Fibroblast of pulmonary artery (primary cell): Measurements from ENCODE around the gene NTM.

Experiments used
- DNase-seq: peaks from one replicate; pipeline ENCODE4 v3.0.0-alpha.2; 2010; ENCODE audit warnings: low read depth
- H3K4me3 ChIP-seq: replicated peaks from 2 replicates; pipeline ENCODE4 v1.5.1; 2011; ENCODE audit warnings: low read depth, mild to moderate bottlenecking, control low read depth, low read length, moderate library complexity
- CTCF ChIP-seq: IDR thresholded peaks from 2 replicates; pipeline ENCODE4 v1.5.1; 2011; ENCODE audit warnings: mild to moderate bottlenecking, control low read depth, low read length, inconsistent platforms; ENCODE audit errors: missing control alignments

Gene NTM

DNA sequence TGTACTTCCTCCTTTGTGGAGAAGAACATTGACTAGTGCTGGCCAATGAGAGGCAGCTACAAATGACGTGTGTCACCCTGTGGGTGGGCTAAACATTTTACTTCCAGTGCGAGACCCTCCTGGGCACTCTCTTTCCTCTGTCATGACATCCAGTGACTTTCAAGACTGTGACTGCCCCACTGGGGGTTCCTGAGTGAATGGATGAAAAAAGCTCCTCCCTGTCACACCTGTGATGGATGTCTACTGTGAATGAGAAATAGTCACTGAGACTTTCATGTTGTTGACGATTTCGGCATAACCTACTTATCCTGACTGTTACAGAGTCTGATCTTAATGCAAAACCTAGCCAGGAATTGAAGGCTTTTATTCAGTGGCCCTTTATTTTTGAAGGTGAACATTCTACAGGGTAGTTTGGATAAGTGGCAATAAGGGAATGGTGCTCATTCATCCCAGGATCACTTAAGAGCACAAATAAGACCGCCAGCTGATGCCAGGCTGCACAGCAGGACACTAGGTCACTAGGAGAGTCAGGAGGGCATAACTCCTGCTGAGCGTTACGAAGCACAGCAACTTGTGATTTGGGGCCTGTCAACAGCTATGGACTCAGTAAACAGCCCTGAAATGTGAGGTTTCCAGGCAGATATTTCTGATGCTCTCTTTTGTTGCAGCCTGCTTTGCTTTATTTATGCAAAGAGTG is 636.6 kb downstream of the NTM start:
- TF ChIP-seq CTCF: no peak

DNA sequence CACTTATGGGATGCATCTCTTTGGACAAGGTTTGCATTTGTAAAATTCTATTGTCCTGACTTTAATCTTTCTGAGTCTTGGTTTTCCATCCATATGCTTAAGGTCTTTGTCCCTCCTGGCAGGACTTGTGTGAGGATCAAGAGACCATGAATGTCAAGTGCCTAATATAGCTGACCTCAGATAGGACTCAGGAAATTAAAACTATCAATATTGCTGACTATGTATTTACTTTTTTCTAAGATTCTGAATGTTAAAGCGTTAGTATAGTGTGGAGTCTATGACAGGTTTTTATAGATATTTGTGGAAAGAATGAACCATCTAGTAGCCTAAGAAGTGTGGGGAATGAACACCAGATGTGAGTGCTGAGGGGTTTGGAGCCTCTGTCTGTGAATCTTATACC is 637.8 kb downstream of the NTM start:
- no peak for TF ChIP-seq CTCF
- no peak overlapping the region for H3K4me3 ChIP-seq
- no peak for DNase-seq

More for the DNA sequence above, 636.6 kb downstream of the NTM start:
- DNase-seq: no peak
- H3K4me3 ChIP-seq: no peak overlapping the region

DNA sequence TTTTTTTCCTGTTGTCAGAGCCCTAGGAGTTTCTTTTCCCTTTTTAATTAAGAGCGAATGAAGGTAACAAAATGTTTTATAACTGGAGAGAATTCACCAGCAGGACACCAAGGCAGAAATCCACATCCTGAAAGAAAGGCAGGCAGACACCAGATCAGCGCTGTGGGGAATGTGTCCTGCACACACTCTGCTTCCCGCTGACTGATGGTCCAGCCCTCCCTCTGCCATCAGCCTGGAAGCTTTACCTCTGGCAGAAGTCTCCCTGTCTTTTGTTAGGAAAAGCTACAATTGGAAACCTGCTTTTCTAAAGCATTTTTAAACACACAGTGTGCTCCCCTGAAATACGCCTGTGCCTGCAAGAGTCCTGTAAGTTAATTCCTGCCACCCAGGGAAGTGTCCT is 638.5 kb downstream of the NTM start:
- no peak overlapping the region for H3K4me3 ChIP-seq
- TF ChIP-seq CTCF: no peak
- no peak for DNase-seq

DNA sequence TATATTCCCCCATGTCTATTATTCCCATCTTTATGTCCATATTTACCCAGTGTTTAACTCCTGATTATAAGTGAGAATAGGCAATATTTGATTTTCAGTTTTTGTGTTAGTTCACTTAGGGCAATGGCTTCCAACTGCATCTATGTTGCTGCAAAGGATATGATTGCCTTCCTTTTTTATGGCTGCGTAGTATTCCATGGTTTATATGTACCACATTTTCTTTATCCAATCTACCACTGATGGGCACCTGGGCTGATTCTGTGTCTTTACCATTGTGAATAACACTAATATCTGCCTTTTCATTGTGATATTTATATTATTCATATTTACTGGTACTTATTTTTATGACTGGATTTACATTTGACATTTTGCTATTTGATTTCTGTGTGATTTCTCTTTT is 649.6 kb downstream of the NTM start:
- DNase-seq: no peak
- no peak for TF ChIP-seq CTCF
- no peak overlapping the region for H3K4me3 ChIP-seq

DNA sequence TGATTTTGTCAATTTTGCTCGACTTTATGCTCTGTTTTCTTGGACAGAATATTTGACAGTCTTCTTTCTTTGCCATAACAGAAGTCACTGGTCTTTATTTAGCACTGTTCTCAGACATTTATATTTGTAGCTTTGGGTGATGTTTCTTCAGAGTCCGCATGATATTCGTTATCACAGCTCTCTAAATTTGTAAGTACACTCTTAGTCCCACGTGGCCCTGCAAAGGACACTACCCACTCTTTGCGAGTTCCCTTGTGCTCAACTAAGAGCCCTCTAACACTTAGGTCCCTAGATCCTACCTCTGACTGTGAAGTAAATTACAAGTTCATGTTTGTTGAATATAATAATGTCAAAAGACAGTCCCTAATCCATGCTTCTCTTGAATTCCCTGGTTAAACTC is 651.9 kb downstream of the NTM start:
- no peak overlapping the region for H3K4me3 ChIP-seq
- TF ChIP-seq CTCF: no peak
- DNase-seq: no peak

- TF ChIP-seq CTCF: no peak
- DNase-seq: peak; percentile 19
- H3K4me3 ChIP-seq: no peak overlapping the region
Observed at GRCh38 chr11:132022733-132023478, 652.5 kb downstream of the NTM start.
